Measurements from ENCODE around the gene FCSK.

DNA sequence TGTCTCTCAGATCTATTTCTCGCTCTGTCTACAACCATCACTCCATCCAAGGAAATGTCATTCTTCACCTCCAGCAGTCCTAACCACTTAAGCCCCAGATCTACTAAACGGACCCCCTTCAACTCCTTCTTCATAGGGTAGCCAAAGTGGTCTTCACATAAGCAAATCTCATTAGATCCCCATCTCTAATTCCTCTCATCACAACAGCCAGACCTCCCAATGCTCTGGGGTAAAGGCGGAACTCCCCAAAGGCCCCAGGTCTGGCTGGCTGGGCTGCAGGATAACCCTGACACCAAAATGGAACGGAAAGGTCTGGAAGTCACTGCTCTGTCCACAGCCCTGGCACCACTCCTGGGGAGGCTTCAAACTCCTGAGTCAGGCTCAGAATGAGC lies 26.6 kb upstream of the FCSK start:
- TF ChIP-seq CTCF (IDR thresholded peaks at IDR 0.05; ENCODE audit: insufficient read depth, low read depth, low read length) (no peak), EZH2 (IDR thresholded peaks at IDR 0.05; ENCODE audit: insufficient read depth, low read length) (no peak)
